GM13977 (cell line): ENCODE results near the gene ACAP1.
"Not testable (repeated sequence)": the region's sequence is repeated elsewhere in the genome, so short reads cannot be mapped to it uniquely, and the experiment has no call there.

ENCODE experiments used
- DNase-seq: peaks from one replicate; pipeline ENCODE4 v3.0.0; 2012; ENCODE audit warnings: low spot score
- CTCF ChIP-seq: IDR thresholded peaks from 2 replicates; pipeline ENCODE4 v1.5.1; 2012; ENCODE audit warnings: mild to moderate bottlenecking, control low read depth; ENCODE audit not compliant: insufficient read depth; ENCODE audit errors: extremely low read depth, missing control alignments
- in situ Hi-C: fragments of 300-500 bp; cut with MboI; formaldehyde crosslinking; loops from one replicate; pipeline ENCODE4 v1.12.0; 2022; ENCODE audit warnings: low sequenced_read_pairs, low pct_unique_long_range_greater_than_20kb, mixed read lengths, inconsistent platforms; ENCODE audit not compliant: unreplicated experiment

Gene ACAP1

GRCh38 chr17:7367918-7368598 is 31.7 kb downstream of the ACAP1 start:
- no peak for DNase-seq
- no peak for TF ChIP-seq CTCF
- in situ Hi-C loops = loop anchor here (25.0 kb wide), 1 partner anchor 194 kb away; the partner anchor contains the start of genes SENP3 and TNFSF13

GRCh38 chr17:7368599-7368994 is 32.3 kb downstream of the ACAP1 start:
- in situ Hi-C loops = loop anchor here (25.0 kb wide), 1 partner anchor 194 kb away; the partner anchor contains the start of genes SENP3 and TNFSF13
- DNase-seq = not testable (repeated sequence)

GRCh38 chr17:7369825-7370224 is 33.5 kb downstream of the ACAP1 start:
- TF ChIP-seq CTCF = no peak
- in situ Hi-C loops = loop anchor here (25.0 kb wide), 1 partner anchor 192 kb away; the partner anchor contains the start of genes SENP3 and TNFSF13

GRCh38 chr17:7370853-7371252 is 34.5 kb downstream of the ACAP1 start:
- TF ChIP-seq CTCF = no peak
- in situ Hi-C loops = loop anchor here (25.0 kb wide), 1 partner anchor 191 kb away; the partner anchor contains the start of genes SENP3 and TNFSF13
- no peak for DNase-seq

More at GRCh38 chr17:7369825-7370224, 33.5 kb downstream of the ACAP1 start:
- DNase-seq = no peak

GRCh38 chr17:7374353-7374752 is 38.0 kb downstream of the ACAP1 start:
- in situ Hi-C loops = loop anchor here (25.0 kb wide), 1 partner anchor 188 kb away; the partner anchor contains the start of genes SENP3 and TNFSF13
- TF ChIP-seq CTCF = no peak
- no peak for DNase-seq

- no peak for TF ChIP-seq CTCF
- no peak for DNase-seq
- in situ Hi-C loops = no loop called here
Observed at GRCh38 chr17:7379134-7379533, 42.8 kb downstream of the ACAP1 start.

GRCh38 chr17:7380321-7380720 is 44.0 kb downstream of the ACAP1 start:
- no peak for TF ChIP-seq CTCF
- in situ Hi-C loops = no loop called here
- no peak for DNase-seq
